ENCODE measurements around the gene PSMA6. TPM values are rescaled to one million over a fixed set of nuclear protein-coding genes. Genes with fewer than 3 reads are reported as not detected.
A peak's percentile ranks its signal among the peaks of the same experiment; 100 is the strongest.
"Not testable (repeated sequence)": the region's sequence is repeated elsewhere in the genome, so short reads cannot be mapped to it uniquely, and the experiment has no call there.

PSMA6 gene
- total RNA-seq, 2 donors from 2014 or later, result 39.6 to 43.1 TPM

DNA sequence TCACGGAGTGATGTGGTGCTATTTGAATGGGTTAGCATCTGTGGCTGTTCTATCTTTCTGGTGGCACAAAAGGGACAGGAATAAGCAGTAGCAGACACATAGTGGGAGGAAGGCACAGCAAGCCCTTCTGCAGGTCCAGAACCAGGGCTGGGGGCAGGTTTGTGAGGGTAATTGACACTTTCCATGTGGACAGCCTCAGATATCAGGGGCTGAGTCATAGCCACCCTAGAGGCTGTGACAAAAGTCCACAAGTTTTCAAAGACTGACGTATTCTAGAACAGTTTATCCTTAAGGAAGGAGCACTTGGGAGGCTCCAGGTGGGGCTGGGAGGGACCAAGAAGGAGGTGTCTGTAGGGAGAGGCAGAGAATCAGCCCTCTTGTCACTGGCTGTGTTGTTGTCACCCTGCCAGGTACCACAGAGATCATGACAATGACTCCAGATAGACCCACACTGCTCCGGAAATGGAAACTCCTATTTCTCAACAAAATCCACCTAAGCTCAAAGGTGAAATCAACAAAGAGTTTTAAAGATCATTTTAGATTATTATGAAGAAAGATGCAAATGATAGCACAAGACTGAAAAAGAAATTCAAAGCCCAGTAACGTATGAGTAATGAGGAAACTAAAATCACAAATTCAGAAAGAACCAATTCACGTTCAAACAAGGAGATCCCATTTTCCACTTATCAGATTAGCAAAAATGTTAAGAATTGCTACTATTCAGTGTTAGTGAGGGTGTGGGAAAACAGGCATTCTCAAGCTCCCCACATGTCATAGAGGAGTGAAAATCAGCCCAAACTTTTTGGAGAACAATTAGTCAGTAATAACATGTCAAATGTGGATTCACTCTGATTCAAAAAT lies 64.0 kb downstream of the PSMA6 start:
- peak in 1 of 4 donors; percentile 59 for DNase-seq
- peak overlapping the region in 3 of 4 donors; percentile 61 to 74 (median 64) for H3K27ac ChIP-seq
- H3K9me3 ChIP-seq, result no peaks in the 10 kb centered on the region
- peak; percentile 80 for ATAC-seq
- H3K36me3 ChIP-seq (replicated peaks in 1 of 2; ENCODE audit: insufficient read depth in 1 of 2, low read depth in 2 of 2), result no peaks in the 10 kb centered on the region
- WGBS, 2 donors, result 40 to 54% methylated on average over 5 of the region's 5 CpGs
- intact Hi-C loops (cut with DNase I), result no loop called here
- TF ChIP-seq, protein P1, sequence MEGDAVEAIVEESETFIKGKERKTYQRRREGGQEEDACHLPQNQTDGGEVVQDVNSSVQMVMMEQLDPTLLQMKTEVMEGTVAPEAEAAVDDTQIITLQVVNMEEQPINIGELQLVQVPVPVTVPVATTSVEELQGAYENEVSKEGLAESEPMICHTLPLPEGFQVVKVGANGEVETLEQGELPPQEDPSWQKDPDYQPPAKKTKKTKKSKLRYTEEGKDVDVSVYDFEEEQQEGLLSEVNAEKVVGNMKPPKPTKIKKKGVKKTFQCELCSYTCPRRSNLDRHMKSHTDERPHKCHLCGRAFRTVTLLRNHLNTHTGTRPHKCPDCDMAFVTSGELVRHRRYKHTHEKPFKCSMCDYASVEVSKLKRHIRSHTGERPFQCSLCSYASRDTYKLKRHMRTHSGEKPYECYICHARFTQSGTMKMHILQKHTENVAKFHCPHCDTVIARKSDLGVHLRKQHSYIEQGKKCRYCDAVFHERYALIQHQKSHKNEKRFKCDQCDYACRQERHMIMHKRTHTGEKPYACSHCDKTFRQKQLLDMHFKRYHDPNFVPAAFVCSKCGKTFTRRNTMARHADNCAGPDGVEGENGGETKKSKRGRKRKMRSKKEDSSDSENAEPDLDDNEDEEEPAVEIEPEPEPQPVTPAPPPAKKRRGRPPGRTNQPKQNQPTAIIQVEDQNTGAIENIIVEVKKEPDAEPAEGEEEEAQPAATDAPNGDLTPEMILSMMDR (IDR thresholded peaks at IDR 0.05), result no peak
- no peak for TF ChIP-seq POLR2A (IDR thresholded peaks at IDR 0.05)
- peaks cover 5% of the 10 kb centered on the region for H3K4me1 ChIP-seq
- H3K27me3 ChIP-seq, result no peaks in the 10 kb centered on the region
- H3K4me3 ChIP-seq, result no peak overlapping the region

DNA sequence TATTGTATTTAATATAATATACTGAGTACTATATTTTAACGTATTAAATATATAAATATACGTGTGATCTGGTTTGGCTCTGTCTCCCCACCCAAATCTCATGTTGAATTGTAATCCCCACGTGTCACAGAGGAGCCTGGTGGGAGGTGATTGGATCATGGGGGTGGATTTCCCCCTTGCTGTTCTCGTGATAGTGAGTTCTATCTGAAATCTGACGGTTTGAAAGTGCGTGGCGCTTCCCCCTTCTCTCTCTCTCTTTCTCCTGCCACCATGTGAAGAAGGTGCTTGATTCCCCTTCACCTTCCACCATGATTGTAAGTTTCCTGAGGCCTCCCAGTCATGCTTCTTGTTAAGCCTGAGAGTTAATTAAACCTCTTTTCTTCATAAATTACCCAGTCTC lies 67.5 kb downstream of the PSMA6 start:
- H3K9me3 ChIP-seq; H3K4me1 ChIP-seq; H3K27ac ChIP-seq; intact Hi-C loops (cut with DNase I); H3K36me3 ChIP-seq (replicated peaks in 1 of 2; ENCODE audit: insufficient read depth in 1 of 2, low read depth in 2 of 2); ATAC-seq; DNase-seq; H3K4me3 ChIP-seq; H3K27me3 ChIP-seq: not testable (repeated sequence)
- 67 to 92% methylated on average over 7 of the region's 7 CpGs for WGBS, 2 donors

- ATAC-seq, result no peak
- H3K27ac ChIP-seq, result no peak overlapping the region
- 79 to 81% methylated on average over 8 of the region's 8 CpGs for WGBS, 2 donors
- H3K9me3 ChIP-seq, result no peaks in the 10 kb centered on the region
- DNase-seq, result no peak
- peaks cover 8% of the 10 kb centered on the region for H3K4me1 ChIP-seq
- no peak for TF ChIP-seq POLR2A (IDR thresholded peaks at IDR 0.05)
- TF ChIP-seq, protein P1 (IDR thresholded peaks at IDR 0.05), result no peak
- intact Hi-C loops (cut with DNase I), result no loop called here
- no peaks in the 10 kb centered on the region for H3K27me3 ChIP-seq
- no peaks in the 10 kb centered on the region for H3K36me3 ChIP-seq (replicated peaks in 1 of 2; ENCODE audit: insufficient read depth in 1 of 2, low read depth in 2 of 2)
- no peak overlapping the region for H3K4me3 ChIP-seq
These were observed 68.9 kb downstream of the PSMA6 start for GRCh38 chr14:35361141-35361480.

GRCh38 chr14:35362450-35362849 lies 70.3 kb downstream of the PSMA6 start:
- Histone ChIP-seq H3K27me3 (no peaks in the 10 kb centered on the region), H3K4me3 (no peak overlapping the region), H3K27ac (no peak overlapping the region), H3K36me3 (replicated peaks in 1 of 2; ENCODE audit: insufficient read depth in 1 of 2, low read depth in 2 of 2) (no peaks in the 10 kb centered on the region), H3K4me1 (peaks cover 6% of the 10 kb centered on the region), H3K9me3 (no peaks in the 10 kb centered on the region)
- ATAC-seq (no peak), DNase-seq (no peak)
- intact Hi-C loops (cut with DNase I), result no loop called here
- WGBS, 2 donors, result 52 to 58% methylated on average over 3 of the region's 3 CpGs
- no peak for TF ChIP-seq POLR2A (IDR thresholded peaks at IDR 0.05)
- TF ChIP-seq, protein P1 (IDR thresholded peaks at IDR 0.05), result no peak

GRCh38 chr14:35362911-35363374 lies 70.8 kb downstream of the PSMA6 start:
- 74 to 82% methylated on average over 25 of the region's 25 CpGs for WGBS, 2 donors
- no peaks in the 10 kb centered on the region for H3K36me3 ChIP-seq (replicated peaks in 1 of 2; ENCODE audit: insufficient read depth in 1 of 2, low read depth in 2 of 2)
- H3K4me3 ChIP-seq, result no peak overlapping the region
- H3K27me3 ChIP-seq, result no peaks in the 10 kb centered on the region
- ATAC-seq (no peak), DNase-seq (no peak)
- H3K27ac ChIP-seq, result no peak overlapping the region
- no peaks in the 10 kb centered on the region for H3K9me3 ChIP-seq
- TF ChIP-seq, protein P1 (IDR thresholded peaks at IDR 0.05), result no peak
- TF ChIP-seq POLR2A (IDR thresholded peaks at IDR 0.05), result no peak
- peaks cover 11% of the 10 kb centered on the region for H3K4me1 ChIP-seq
- intact Hi-C loops (cut with DNase I), result no loop called here

Data from body of pancreas (tissue), 4 donors.